CD4-positive, CD25-positive, alpha-beta regulatory T cell (primary cell): ENCODE results near the gene LIPC. TPM values are rescaled to one million over a fixed set of nuclear protein-coding genes. Genes with fewer than 3 reads are reported as not detected.

Experiments
- ATAC-seq, 2 donors: fragments of 150-1000 bp; cut with Tn5 transposase; one replicate each; pipeline ENCODE4 v1.10.0; 2021; ENCODE audit warnings: low read depth in 2 of 2, moderate number of reproducible peaks in 2 of 2, moderate library complexity in 1 of 2
- DNase-seq, 3 donors: peaks; one replicate each; pipeline versions ENCODE4 v3.0.0 to v3.0.0-alpha.2; 2012 to 2022; ENCODE audit warnings: mixed read lengths in 1 of 3
- H3K27ac ChIP-seq: one replicate; pipeline ENCODE4 v1.7.0; 2013; ENCODE audit warnings: mild to moderate bottlenecking, low read length; ENCODE audit not compliant: insufficient read depth, poor library complexity, severe bottlenecking
- H3K27me3 ChIP-seq: one replicate; pipeline ENCODE4 v1.7.0; 2013; ENCODE audit warnings: low read length; ENCODE audit not compliant: control insufficient read depth, insufficient read depth
- H3K36me3 ChIP-seq: one replicate; pipeline ENCODE4 v1.7.0; 2013; ENCODE audit warnings: mild to moderate bottlenecking, low read length, moderate library complexity; ENCODE audit not compliant: control insufficient read depth, insufficient read depth
- H3K4me1 ChIP-seq: 2 replicates; pipeline ENCODE4 v1.7.0; 2013; ENCODE audit warnings: mild to moderate bottlenecking, low read length; ENCODE audit not compliant: insufficient read depth, control insufficient read depth, poor library complexity, severe bottlenecking
- H3K4me3 ChIP-seq: one replicate; pipeline ENCODE4 v1.7.0; 2013; ENCODE audit warnings: low read depth, mild to moderate bottlenecking, low read length, moderate library complexity
- H3K9me3 ChIP-seq, 2 experiments: 1 replicate in 1 of 2; 2 replicates in 1 of 2; pipeline ENCODE4 v1.7.0; 2013; ENCODE audit warnings: low read length in 2 of 2, mild to moderate bottlenecking in 1 of 2, moderate library complexity in 1 of 2; ENCODE audit not compliant: control insufficient read depth in 2 of 2
- H3K27ac Mint-ChIP-seq, 3 donors: one replicate each; pipeline ENCODE4 v1.8.0; 2020 to 2022; ENCODE audit warnings: mild to moderate bottlenecking in 3 of 3, mixed read lengths in 3 of 3, moderate library complexity in 2 of 3
- H3K27me3 Mint-ChIP-seq: one replicate; pipeline ENCODE4 v1.8.0; 2022; ENCODE audit warnings: mild to moderate bottlenecking, mixed read lengths
- H3K36me3 Mint-ChIP-seq: one replicate; pipeline ENCODE4 v1.8.0; 2020; ENCODE audit warnings: mixed read lengths
- H3K4me1 Mint-ChIP-seq, 4 donors: one replicate each; pipeline ENCODE4 v1.8.0; 2020 to 2022; ENCODE audit warnings: mixed read lengths in 4 of 4, mild to moderate bottlenecking in 1 of 4
- H3K4me3 Mint-ChIP-seq, 4 donors: one replicate each; pipeline ENCODE4 v1.8.0; 2020 to 2022; ENCODE audit warnings: mild to moderate bottlenecking in 4 of 4, mixed read lengths in 4 of 4, moderate library complexity in 3 of 4
- H3K9me3 Mint-ChIP-seq, 7 donors: one replicate each; pipeline ENCODE4 v1.8.0; 2020 to 2022; ENCODE audit warnings: mixed read lengths in 7 of 7, mild to moderate bottlenecking in 3 of 7, moderate library complexity in 2 of 7
- polyA plus RNA-seq, 4 donors: library from polyadenylated mRNA; unstranded; fragments of 300-500 nt; fragmentation: Illumina TruSeq; gene quantifications; one replicate each; pipeline ENCODE4 v1.2.3, GENCODE V29; 2021
- total RNA-seq: library from RNA; stranded (reverse); gene quantifications from one replicate; pipeline ENCODE4 v1.2.3, GENCODE V29; 2022

LIPC gene
- 0.99 TPM for total RNA-seq
- 1 to 10 TPM in 3 of 4 donors, under 1 TPM in 1; 0.54 to 1.7 (median 1.6) TPM for polyA plus RNA-seq

DNA sequence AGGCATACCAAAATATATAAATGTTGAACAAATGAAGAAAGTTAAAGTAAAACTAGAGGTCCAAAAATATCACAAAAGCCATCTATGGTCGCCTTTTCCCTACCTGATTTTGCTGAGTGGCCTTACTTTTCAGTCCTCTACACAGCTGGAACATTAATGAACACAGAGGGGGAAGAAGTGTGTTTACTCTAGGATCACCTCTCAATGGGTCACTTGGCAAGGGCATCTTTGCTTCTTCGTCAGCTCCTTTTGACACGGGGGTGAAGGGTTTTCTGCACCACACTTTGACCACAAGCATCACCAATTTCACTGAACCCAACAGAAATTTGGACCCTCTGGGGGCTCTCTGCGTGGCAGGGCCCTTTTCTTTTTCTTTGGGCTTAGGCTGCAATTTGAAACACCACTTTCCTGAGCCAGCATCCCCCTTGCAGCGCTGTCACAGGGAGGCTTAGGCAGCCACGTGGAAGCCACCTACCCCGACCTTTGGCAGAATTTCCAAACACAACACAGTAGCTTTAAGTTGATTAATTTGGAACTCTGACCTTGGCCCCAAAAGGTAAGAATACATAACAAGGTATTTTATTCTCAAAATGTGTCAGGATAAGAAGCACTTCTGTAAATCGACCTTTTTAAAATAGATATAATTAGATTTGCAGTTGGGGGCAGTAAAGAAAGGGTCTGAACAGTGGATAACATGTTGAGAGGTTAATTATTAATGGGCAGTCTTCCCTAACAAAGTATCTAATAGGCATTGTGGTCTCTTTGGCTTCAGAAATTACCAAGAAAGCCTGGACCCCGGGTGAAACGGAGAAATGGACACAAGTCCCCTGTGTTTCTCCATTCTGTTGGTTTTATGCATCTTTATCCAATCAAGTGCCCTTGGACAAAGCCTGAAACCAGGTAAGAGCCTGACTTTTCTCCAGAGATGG lies at the start of gene LIPC:
TSS of gene LIPC (plus strand) at position 771 of the 929 bp plus-strand sequence. CDS start at position 813, 42 bp downstream.
- ATAC-seq (no peak), DNase-seq (no peak)
- H3K9me3 Mint-ChIP-seq: peaks cover 0 to 2% (median 0%) of the 10 kb centered on the region in 7 donors
- Histone ChIP-seq H3K36me3 (no peaks in the 10 kb centered on the region), H3K27ac (no peak within 1 kb of the TSS), H3K4me3 (no peak within 1 kb of the TSS), H3K4me1 (no peaks in the 10 kb centered on the region), H3K27me3 (no peaks in the 10 kb centered on the region), H3K9me3 (no peaks in the 10 kb centered on the region)
- H3K4me3 Mint-ChIP-seq: no peak within 1 kb of the TSS
- no peak within 1 kb of the TSS for H3K27ac Mint-ChIP-seq
- no peaks in the 10 kb centered on the region for H3K36me3 Mint-ChIP-seq
- no peaks in the 10 kb centered on the region for H3K4me1 Mint-ChIP-seq
- no peaks in the 10 kb centered on the region for H3K27me3 Mint-ChIP-seq

- Histone ChIP-seq H3K4me1 (no peaks in the 10 kb centered on the region), H3K9me3 (no peaks in the 10 kb centered on the region), H3K4me3 (no peak overlapping the region), H3K36me3 (no peaks in the 10 kb centered on the region), H3K27ac (no peak overlapping the region), H3K27me3 (peaks cover 4% of the 10 kb centered on the region)
- Mint-ChIP-seq H3K27ac (no peak overlapping the region), H3K4me1 (peaks cover 0 to 3% (median 0%) of the 10 kb centered on the region in 4 donors), H3K4me3 (peak overlapping the region in 1 of 4 donors; percentile 32), H3K27me3 (no peaks in the 10 kb centered on the region), H3K9me3 (peaks cover 0 to 1% (median 0%) of the 10 kb centered on the region in 7 donors), H3K36me3 (no peaks in the 10 kb centered on the region)
- DNase-seq: peak in 1 of 3 donors; percentile 14
- ATAC-seq: no peak
Observed at GRCh38 chr15:58383876-58384275, 47.9 kb upstream of the LIPC start.

- no peak overlapping the region for H3K4me3 ChIP-seq
- H3K36me3 ChIP-seq: no peaks in the 10 kb centered on the region
- Mint-ChIP-seq H3K4me1 (peaks cover 0 to 3% (median 0%) of the 10 kb centered on the region in 4 donors), H3K36me3 (no peaks in the 10 kb centered on the region), H3K27me3 (peaks cover 3% of the 10 kb centered on the region), H3K27ac (no peak overlapping the region), H3K9me3 (no peaks in the 10 kb centered on the region), H3K4me3 (no peak overlapping the region)
- ATAC-seq (no peak), DNase-seq (no peak)
- no peaks in the 10 kb centered on the region for H3K9me3 ChIP-seq
- no peaks in the 10 kb centered on the region for H3K4me1 ChIP-seq
- peaks cover 4% of the 10 kb centered on the region for H3K27me3 ChIP-seq
- H3K27ac ChIP-seq: no peak overlapping the region
Observed at GRCh38 chr15:58384667-58385066, 47.1 kb upstream of the LIPC start.

- Histone ChIP-seq H3K27ac (no peak overlapping the region), H3K4me3 (no peak overlapping the region)
- no peak for DNase-seq
Observed at GRCh38 chr15:58386081-58386480, 45.7 kb upstream of the LIPC start.

DNA sequence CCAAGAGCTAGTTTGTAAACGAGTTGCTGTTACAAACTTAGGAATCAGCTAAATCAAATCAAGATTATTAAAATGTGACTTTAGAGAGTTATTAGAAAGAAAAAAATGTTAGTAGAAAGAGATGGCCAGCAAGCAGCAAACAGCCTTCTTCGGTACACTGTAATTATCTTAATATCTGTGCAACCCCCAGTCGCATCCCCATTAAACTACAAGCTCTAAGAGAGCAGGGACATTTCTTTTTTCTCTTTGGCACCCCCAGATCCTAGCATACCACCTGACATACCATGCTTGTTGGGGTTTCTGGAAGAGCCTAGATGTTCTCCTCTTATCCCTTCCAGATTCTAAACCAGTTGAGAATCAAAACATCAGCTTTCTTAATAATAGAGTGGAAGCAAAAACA lies 45.1 kb upstream of the LIPC start:
- Histone ChIP-seq H3K4me3 (no peak overlapping the region), H3K4me1 (no peaks in the 10 kb centered on the region), H3K27ac (no peak overlapping the region), H3K36me3 (no peaks in the 10 kb centered on the region), H3K27me3 (peaks cover 4% of the 10 kb centered on the region), H3K9me3 (no peaks in the 10 kb centered on the region)
- H3K36me3 Mint-ChIP-seq: no peaks in the 10 kb centered on the region
- H3K4me3 Mint-ChIP-seq: no peak overlapping the region
- H3K27me3 Mint-ChIP-seq: peaks cover 9% of the 10 kb centered on the region
- DNase-seq (no peak), ATAC-seq (no peak)
- H3K27ac Mint-ChIP-seq: no peak overlapping the region
- peaks cover 0 to 3% (median 0%) of the 10 kb centered on the region in 4 donors for H3K4me1 Mint-ChIP-seq
- H3K9me3 Mint-ChIP-seq: no peaks in the 10 kb centered on the region

More at GRCh38 chr15:58386081-58386480, 45.7 kb upstream of the LIPC start:
- Histone ChIP-seq H3K27me3 (peaks cover 4% of the 10 kb centered on the region), H3K36me3 (no peaks in the 10 kb centered on the region), H3K4me1 (no peaks in the 10 kb centered on the region), H3K9me3 (no peaks in the 10 kb centered on the region)
- ATAC-seq: no peak
- H3K27ac Mint-ChIP-seq: no peak overlapping the region
- H3K9me3 Mint-ChIP-seq: no peaks in the 10 kb centered on the region
- H3K4me1 Mint-ChIP-seq: peaks cover 0 to 3% (median 0%) of the 10 kb centered on the region in 4 donors
- no peak overlapping the region for H3K4me3 Mint-ChIP-seq
- H3K36me3 Mint-ChIP-seq: no peaks in the 10 kb centered on the region
- H3K27me3 Mint-ChIP-seq: peaks cover 9% of the 10 kb centered on the region

GRCh38 chr15:58387130-58387529 lies 44.7 kb upstream of the LIPC start:
- no peak overlapping the region for H3K27ac ChIP-seq
- no peak overlapping the region for H3K4me3 ChIP-seq
- H3K27me3 ChIP-seq: peaks cover 4% of the 10 kb centered on the region
- H3K36me3 ChIP-seq: no peaks in the 10 kb centered on the region
- Mint-ChIP-seq H3K4me3 (no peak overlapping the region), H3K27ac (no peak overlapping the region), H3K9me3 (no peaks in the 10 kb centered on the region), H3K27me3 (peaks cover 9% of the 10 kb centered on the region), H3K36me3 (no peaks in the 10 kb centered on the region), H3K4me1 (peaks cover 0 to 3% (median 0%) of the 10 kb centered on the region in 4 donors)
- ATAC-seq (no peak), DNase-seq (no peak)
- H3K9me3 ChIP-seq: no peaks in the 10 kb centered on the region
- H3K4me1 ChIP-seq: no peaks in the 10 kb centered on the region

GRCh38 chr15:58388211-58388610 lies 43.6 kb upstream of the LIPC start:
- Histone ChIP-seq H3K27ac (no peak overlapping the region), H3K27me3 (peaks cover 4% of the 10 kb centered on the region), H3K4me3 (no peak overlapping the region), H3K36me3 (no peaks in the 10 kb centered on the region), H3K4me1 (no peaks in the 10 kb centered on the region), H3K9me3 (no peaks in the 10 kb centered on the region)
- DNase-seq (no peak), ATAC-seq (no peak)
- Mint-ChIP-seq H3K27me3 (peaks cover 13% of the 10 kb centered on the region), H3K27ac (no peak overlapping the region), H3K4me1 (peaks cover 0 to 3% (median 0%) of the 10 kb centered on the region in 4 donors), H3K9me3 (no peaks in the 10 kb centered on the region), H3K4me3 (no peak overlapping the region), H3K36me3 (no peaks in the 10 kb centered on the region)
